CD4-positive, alpha-beta T cell (primary cell): ENCODE measurements around the gene TMEM129. TPM values are rescaled to one million over a fixed set of nuclear protein-coding genes. Genes with fewer than 3 reads are reported as not detected.

Experiments used
- ATAC-seq: fragments of 200-7000 bp; cut with Tn5 transposase; one replicate; pipeline ENCODE4 v1.10.0; 2022; ENCODE audit warnings: mild to moderate bottlenecking; ENCODE audit not compliant: poor library complexity
- CTCF ChIA-PET: fragments of 350-600 bp; sonication (Branson Sonifier 250); formaldehyde crosslinking; loops from one replicate; lab custom pipeline; 2021; ENCODE audit warnings: antibody characterized with exemption, inconsistent platforms; lab: Charles Lee
- POLR2A ChIA-PET: fragments of 350-600 bp; sonication (Branson Sonifier 250); formaldehyde crosslinking; loops from one replicate; lab custom pipeline; 2021; ENCODE audit warnings: antibody characterized with exemption, inconsistent platforms; lab: Charles Lee
- DNase-seq, 14 experiments: peaks; one replicate each; pipeline ENCODE4 v3.0.0-alpha.2; 2013 to 2020; ENCODE audit warnings: mixed read lengths in 2 of 14
- H3K27ac ChIP-seq, 2 donors: one replicate each; pipeline versions ENCODE4 v1.5.1 to v1.7.0; 2013; ENCODE audit warnings: low read length in 2 of 2, low read depth in 1 of 2, mild to moderate bottlenecking in 1 of 2
- H3K27me3 ChIP-seq, 2 experiments: 1 replicate in 1 of 2; 2 replicates in 1 of 2; pipeline versions ENCODE4 v1.6.1 to v1.7.0; 2013; ENCODE audit warnings: low read length in 2 of 2, control low read depth in 1 of 2, mild to moderate bottlenecking in 1 of 2, moderate library complexity in 1 of 2; ENCODE audit not compliant: insufficient read depth in 2 of 2, control insufficient read depth in 1 of 2
- H3K36me3 ChIP-seq: one replicate; pipeline ENCODE4 v1.6.1; 2013; ENCODE audit warnings: low read length, control low read depth; ENCODE audit not compliant: insufficient read depth
- H3K4me1 ChIP-seq: one replicate; pipeline ENCODE4 v1.6.1; 2013; ENCODE audit warnings: low read length, control low read depth; ENCODE audit not compliant: insufficient read depth
- H3K4me3 ChIP-seq: one replicate; pipeline ENCODE4 v1.5.1; 2013; ENCODE audit warnings: mild to moderate bottlenecking, low read length, moderate library complexity
- H3K9me3 ChIP-seq, 2 experiments: 1 replicate in 1 of 2; 2 replicates in 1 of 2; pipeline versions ENCODE4 v1.6.1 to v1.7.0; 2013; ENCODE audit warnings: low read length in 2 of 2, mild to moderate bottlenecking in 2 of 2, control low read depth in 1 of 2, moderate library complexity in 1 of 2; ENCODE audit not compliant: control insufficient read depth in 1 of 2, insufficient read depth in 1 of 2
- H3K27ac Mint-ChIP-seq: one replicate; pipeline ENCODE4 v1.8.0; 2020; ENCODE audit warnings: mixed read lengths
- H3K27me3 Mint-ChIP-seq: one replicate; pipeline ENCODE4 v1.8.0; 2021; ENCODE audit warnings: mixed read lengths
- H3K36me3 Mint-ChIP-seq: one replicate; pipeline ENCODE4 v1.8.0; 2021; ENCODE audit warnings: low read depth, mixed read lengths
- H3K4me1 Mint-ChIP-seq: one replicate; pipeline ENCODE4 v1.8.0; 2021; ENCODE audit warnings: low read depth, mixed read lengths
- H3K4me3 Mint-ChIP-seq: one replicate; pipeline ENCODE4 v1.8.0; 2020; ENCODE audit warnings: mild to moderate bottlenecking, mixed read lengths
- H3K9me3 Mint-ChIP-seq: one replicate; pipeline ENCODE4 v1.8.0; 2020; ENCODE audit warnings: mixed read lengths
- intact Hi-C, 2 experiments: fragments of 100-400 bp; cut with DNase I in 1 of 2; cut with micrococcal nuclease in 1 of 2; formaldehyde crosslinking; loops; one replicate each; pipeline versions ENCODE4 v1.15.1 to v1.9.0; 2023 to 2025; cut with DNase I, micrococcal nuclease
- total RNA-seq, 174 experiments: library from RNA in 2 of 174; stranded (reverse) in 2 of 174; gene quantifications; one replicate each; pipeline ENCODE4 v1.2.3 and lab custom pipeline; 2021 to 2026
- TF ChIP-seq, protein P1 (sequence below): fragments of 200-600 bp; IDR thresholded peaks from one replicate; pipeline ENCODE4 v1.8.0; 2022; ENCODE audit warnings: antibody characterized with exemption, mild to moderate bottlenecking

Gene TMEM129
- total RNA-seq, 2 experiments from 2014 or later = 17.2 to 17.6 TPM

DNA sequence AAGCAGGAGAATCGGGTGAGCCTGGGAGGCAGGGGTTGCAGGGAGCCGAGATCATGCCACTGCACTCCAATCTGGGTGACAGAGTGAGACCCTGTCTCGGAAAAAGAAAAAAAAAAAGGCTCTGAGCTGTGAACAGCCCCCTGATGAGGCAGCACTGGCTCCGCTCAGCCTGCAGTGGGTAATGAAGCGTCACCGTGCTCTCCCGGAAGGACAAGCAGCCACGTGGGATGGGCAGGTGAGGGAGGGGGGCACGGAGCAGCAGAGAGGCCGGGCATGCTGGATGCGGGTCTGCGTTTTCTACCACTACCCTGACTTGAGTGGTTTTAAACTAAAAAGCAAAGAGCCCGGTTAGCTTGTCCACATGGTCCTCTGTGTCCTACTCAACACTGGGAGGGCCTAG, 15.7 kb upstream of the TMEM129 start:
- H3K9me3 Mint-ChIP-seq = no peaks in the 10 kb centered on the region
- CTCF ChIA-PET = no interaction called here
- Histone ChIP-seq H3K27me3 (no peaks in the 10 kb centered on the region), H3K4me3 (no peak overlapping the region), H3K4me1 (no peaks in the 10 kb centered on the region), H3K36me3 (peaks cover 92% of the 10 kb centered on the region), H3K27ac (no peak overlapping the region), H3K9me3 (peaks cover 15 to 32% of the 10 kb centered on the region in 2 experiments)
- POLR2A ChIA-PET = no interaction called here
- no peak overlapping the region for H3K27ac Mint-ChIP-seq
- TF ChIP-seq, protein P1, sequence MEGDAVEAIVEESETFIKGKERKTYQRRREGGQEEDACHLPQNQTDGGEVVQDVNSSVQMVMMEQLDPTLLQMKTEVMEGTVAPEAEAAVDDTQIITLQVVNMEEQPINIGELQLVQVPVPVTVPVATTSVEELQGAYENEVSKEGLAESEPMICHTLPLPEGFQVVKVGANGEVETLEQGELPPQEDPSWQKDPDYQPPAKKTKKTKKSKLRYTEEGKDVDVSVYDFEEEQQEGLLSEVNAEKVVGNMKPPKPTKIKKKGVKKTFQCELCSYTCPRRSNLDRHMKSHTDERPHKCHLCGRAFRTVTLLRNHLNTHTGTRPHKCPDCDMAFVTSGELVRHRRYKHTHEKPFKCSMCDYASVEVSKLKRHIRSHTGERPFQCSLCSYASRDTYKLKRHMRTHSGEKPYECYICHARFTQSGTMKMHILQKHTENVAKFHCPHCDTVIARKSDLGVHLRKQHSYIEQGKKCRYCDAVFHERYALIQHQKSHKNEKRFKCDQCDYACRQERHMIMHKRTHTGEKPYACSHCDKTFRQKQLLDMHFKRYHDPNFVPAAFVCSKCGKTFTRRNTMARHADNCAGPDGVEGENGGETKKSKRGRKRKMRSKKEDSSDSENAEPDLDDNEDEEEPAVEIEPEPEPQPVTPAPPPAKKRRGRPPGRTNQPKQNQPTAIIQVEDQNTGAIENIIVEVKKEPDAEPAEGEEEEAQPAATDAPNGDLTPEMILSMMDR = no peak
- no peaks in the 10 kb centered on the region for H3K4me1 Mint-ChIP-seq
- no peak for ATAC-seq
- intact Hi-C loops = no loop called here
- H3K36me3 Mint-ChIP-seq = peaks cover 86% of the 10 kb centered on the region
- no peak for DNase-seq
- no peaks in the 10 kb centered on the region for H3K27me3 Mint-ChIP-seq
- H3K4me3 Mint-ChIP-seq = no peak overlapping the region

DNA sequence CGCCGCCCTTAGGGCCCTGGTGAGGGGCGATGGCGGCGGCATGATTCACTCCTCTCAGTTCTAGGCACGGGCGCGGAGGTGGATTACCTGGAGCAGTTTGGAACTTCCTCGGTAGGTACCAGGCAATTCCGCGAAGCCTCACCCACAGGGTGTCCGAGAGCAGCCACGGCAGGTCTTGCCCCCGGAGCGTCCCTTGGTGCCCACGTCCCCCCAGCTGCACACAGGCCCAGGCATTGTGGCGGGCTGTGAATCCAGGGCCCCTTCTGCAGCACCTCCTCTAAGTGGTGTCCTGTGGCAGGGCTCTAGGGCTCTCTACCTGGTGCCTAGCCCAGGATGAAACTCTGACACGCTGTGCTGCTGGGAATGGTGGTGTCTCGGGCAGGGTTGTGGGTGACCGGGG, 14.1 kb upstream of the TMEM129 start:
- H3K27me3 Mint-ChIP-seq = no peaks in the 10 kb centered on the region
- peaks cover 92% of the 10 kb centered on the region for H3K36me3 ChIP-seq
- H3K9me3 ChIP-seq = peaks cover 15 to 32% of the 10 kb centered on the region in 2 experiments
- TF ChIP-seq, protein P1 = no peak
- peaks cover 10% of the 10 kb centered on the region for H3K4me1 ChIP-seq
- H3K4me1 Mint-ChIP-seq = no peaks in the 10 kb centered on the region
- no peak overlapping the region for H3K27ac ChIP-seq
- H3K36me3 Mint-ChIP-seq = peaks cover 86% of the 10 kb centered on the region
- no peak overlapping the region for H3K27ac Mint-ChIP-seq
- intact Hi-C loops = no loop called here
- no peak overlapping the region for H3K4me3 Mint-ChIP-seq
- ATAC-seq (no peak), DNase-seq (no peak)
- ChIA-PET POLR2A (no interaction called here), CTCF (no interaction called here)
- H3K27me3 ChIP-seq = no peaks in the 10 kb centered on the region
- H3K9me3 Mint-ChIP-seq = no peaks in the 10 kb centered on the region
- H3K4me3 ChIP-seq = no peak overlapping the region

DNA sequence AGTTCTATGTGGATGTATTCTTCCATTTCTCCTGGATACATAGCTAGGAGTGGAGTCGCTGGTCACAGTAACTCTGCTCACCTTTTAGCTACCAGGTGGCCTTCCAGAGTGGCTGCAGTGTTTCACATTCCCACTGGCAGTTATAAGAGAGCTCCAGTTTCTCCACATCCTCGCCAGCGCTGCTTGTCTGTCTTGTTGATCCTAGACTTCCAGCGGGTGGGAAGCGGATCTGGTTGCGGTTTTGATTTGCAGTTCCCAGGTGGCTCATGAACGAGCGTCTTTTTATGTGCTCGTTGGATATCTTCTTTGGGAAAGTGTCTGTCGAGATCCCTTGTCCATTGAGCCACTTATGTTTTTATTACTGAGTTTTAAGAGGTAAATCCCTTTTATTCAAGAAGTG, 11.8 kb upstream of the TMEM129 start:
- peaks cover 6 to 16% of the 10 kb centered on the region in 2 experiments for H3K9me3 ChIP-seq
- H3K27ac Mint-ChIP-seq = no peak overlapping the region
- H3K27me3 ChIP-seq = no peaks in the 10 kb centered on the region
- no peak overlapping the region for H3K4me3 ChIP-seq
- intact Hi-C loops = no loop called here
- POLR2A ChIA-PET = no interaction called here
- H3K4me1 ChIP-seq = peaks cover 31% of the 10 kb centered on the region
- H3K36me3 Mint-ChIP-seq = peaks cover 88% of the 10 kb centered on the region
- no peak for ATAC-seq
- no peaks in the 10 kb centered on the region for H3K9me3 Mint-ChIP-seq
- TF ChIP-seq, protein P1 = no peak
- CTCF ChIA-PET = no interaction called here
- H3K27me3 Mint-ChIP-seq = no peaks in the 10 kb centered on the region
- no peak for DNase-seq
- peaks cover 92% of the 10 kb centered on the region for H3K36me3 ChIP-seq
- no peak overlapping the region for H3K27ac ChIP-seq
- peaks cover 11% of the 10 kb centered on the region for H3K4me1 Mint-ChIP-seq
- H3K4me3 Mint-ChIP-seq = no peak overlapping the region
